ENCODE results near the gene EPC1.

GRCh38 chr10:32229170-32229569, 117.8 kb downstream of the EPC1 start:
- TF ChIP-seq CTCF (IDR thresholded peaks at IDR 0.05): no peak
- TF ChIP-seq POLR2A (IDR thresholded peaks at IDR 0.05): no peak

Data from body of pancreas (tissue), 4 donors.